GM18520 (cell line): ENCODE measurements around the gene EPB41L4A.
"Not testable (repeated sequence)": the region's sequence is repeated elsewhere in the genome, so short reads cannot be mapped to it uniquely, and the experiment has no call there.

Experiments
- ATAC-seq: cut with Tn5 transposase; IDR thresholded peaks from one replicate; pipeline ENCODE4 v1.9.1; 2021; ENCODE audit not compliant: unreplicated experiment

The EPB41L4A gene

GRCh38 chr5:112216140-112216539 is 202.9 kb downstream of the EPB41L4A start:
- no peak for ATAC-seq

DNA sequence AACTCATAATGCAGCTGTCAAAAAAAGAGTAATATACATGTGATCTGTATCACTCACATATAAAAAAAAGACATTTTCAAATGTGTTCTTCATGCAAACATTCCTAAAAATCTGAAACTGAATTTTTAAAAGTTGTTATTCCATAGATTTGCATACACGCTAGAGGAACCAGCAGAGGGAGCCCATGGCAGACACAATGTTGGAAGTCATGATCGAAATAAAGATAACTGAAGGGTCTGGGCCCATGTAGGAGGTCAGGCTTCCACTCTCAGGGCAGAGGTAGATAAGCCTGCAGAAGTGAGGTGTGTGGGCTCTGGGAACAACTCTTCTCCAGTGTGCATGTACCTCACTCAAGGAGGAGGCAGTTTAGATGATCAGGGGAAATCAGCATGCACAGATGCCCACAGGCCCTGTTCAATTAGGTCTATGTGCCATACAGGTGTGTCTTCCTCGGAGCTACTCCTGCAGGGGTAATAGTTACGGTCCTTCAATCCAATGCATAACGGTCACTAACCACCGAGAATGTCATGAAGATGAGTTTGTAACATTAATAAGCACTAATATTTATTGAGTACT is 208.6 kb downstream of the EPB41L4A start:
- no peak for ATAC-seq

DNA sequence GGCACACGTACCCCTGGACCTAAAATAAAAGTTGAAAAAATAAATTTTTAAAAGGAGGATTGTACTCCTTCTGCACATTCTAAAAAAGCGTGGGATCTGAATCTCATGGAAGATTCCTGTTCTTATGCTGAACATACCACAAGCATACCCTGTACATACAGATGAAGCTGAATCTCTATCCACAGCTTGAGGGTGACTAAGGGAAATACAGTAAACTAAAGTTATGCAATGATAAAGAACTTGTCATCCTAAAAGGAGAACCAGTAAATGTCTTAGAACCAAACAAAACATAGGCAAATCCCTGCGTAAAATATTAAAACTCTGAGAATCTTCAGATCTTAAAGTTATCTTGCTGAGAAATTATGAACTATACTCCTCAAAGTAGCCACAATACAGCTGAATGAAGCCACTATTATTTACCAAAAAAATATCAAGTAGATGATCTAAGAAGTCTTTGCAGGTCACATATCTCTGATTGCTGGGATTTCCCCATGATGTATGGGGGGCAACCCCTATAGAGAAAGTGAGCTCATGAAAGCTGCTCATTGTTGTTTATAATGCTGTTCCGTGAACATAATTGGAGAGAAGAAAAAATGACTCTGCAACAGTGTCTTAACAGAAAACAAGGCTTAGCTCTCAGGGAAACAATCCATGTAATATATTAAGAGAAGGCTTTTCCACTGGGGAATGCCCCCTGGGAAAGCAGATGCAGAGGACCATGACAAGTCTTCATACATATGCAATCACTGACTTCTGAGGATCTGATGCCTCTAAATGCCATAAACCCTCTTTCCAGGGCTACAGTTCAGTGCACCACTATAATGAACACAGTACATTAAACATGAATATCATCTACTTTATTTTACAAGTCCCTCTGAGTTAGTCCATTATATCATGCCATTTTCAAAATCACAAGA is 210.1 kb downstream of the EPB41L4A start:
- ATAC-seq = no peak

GRCh38 chr5:112208195-112208594 is 210.9 kb downstream of the EPB41L4A start:
- ATAC-seq = not testable (repeated sequence)

DNA sequence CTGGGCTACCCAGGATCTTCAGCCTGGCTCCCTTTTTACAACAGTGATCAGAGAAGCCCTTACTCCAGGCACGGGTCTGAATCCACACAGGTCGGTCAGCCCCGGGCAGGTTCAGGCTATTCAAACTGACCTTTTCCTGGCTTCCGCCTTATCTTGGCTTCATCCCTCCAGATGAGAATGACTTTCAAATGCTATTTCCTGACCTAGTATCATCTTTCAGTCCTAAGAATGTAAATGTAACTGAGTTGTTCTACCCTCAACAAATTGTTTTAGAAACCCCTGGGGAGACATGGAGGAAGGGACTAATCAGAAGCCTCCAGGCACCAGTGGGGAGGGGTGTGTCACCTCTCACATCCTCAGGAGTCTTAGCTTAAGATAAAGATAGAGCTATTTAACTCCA is 213.2 kb downstream of the EPB41L4A start:
- no peak for ATAC-seq

- ATAC-seq = peak; percentile 56
Measured at GRCh38 chr5:112203229-112203628, 215.8 kb downstream of the EPB41L4A start.

GRCh38 chr5:112202694-112203093 is 216.4 kb downstream of the EPB41L4A start:
- ATAC-seq = no peak

- no peak for ATAC-seq
Measured at GRCh38 chr5:112201141-112201540, 217.9 kb downstream of the EPB41L4A start.

GRCh38 chr5:112200131-112200530 is 218.9 kb downstream of the EPB41L4A start:
- no peak for ATAC-seq

DNA sequence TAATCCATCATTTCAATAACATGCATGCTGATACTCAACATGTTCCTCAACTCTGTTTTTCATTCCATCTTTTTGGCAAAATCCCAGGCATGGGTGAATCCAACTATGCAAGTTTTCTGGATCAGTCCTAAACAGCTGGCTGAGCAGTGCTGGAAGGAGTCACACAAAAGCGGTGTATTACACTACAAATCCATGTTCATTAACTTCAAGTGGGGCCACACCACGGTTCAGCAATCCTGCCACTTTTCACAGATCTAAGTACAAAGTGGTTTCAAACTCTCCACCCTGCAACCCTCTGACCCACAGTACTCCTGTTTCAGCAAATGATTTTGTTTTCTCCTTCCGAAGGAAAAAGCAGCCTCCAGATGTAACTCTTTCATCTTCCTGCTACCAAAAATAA is 222.5 kb downstream of the EPB41L4A start:
- ATAC-seq = no peak

DNA sequence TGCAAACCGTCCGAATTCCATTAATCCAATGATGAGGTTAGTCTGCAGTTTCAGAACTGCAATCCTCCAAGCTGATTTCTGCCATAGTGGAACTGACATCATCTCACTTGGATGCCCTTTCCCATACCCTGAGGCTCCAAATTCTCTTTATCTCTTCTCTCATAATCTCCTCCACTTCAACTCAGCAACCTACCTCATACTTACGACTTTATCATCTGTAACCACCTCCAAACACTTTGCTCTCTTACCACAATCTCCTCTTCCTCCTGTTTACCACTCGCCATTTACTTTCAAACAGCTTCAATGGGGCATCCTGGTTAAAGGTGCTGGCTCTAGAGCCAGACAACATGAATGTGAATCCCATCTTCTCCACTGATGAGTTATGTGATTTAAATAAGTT is 223.2 kb downstream of the EPB41L4A start:
- no peak for ATAC-seq

GRCh38 chr5:112192866-112193265 is 226.2 kb downstream of the EPB41L4A start:
- ATAC-seq = no peak

- ATAC-seq = no peak
Measured at GRCh38 chr5:112192072-112192471, 227.0 kb downstream of the EPB41L4A start.

GRCh38 chr5:112189391-112189790 is 229.7 kb downstream of the EPB41L4A start:
- ATAC-seq = no peak

GRCh38 chr5:112186401-112186990 is 232.6 kb downstream of the EPB41L4A start:
- no peak for ATAC-seq

DNA sequence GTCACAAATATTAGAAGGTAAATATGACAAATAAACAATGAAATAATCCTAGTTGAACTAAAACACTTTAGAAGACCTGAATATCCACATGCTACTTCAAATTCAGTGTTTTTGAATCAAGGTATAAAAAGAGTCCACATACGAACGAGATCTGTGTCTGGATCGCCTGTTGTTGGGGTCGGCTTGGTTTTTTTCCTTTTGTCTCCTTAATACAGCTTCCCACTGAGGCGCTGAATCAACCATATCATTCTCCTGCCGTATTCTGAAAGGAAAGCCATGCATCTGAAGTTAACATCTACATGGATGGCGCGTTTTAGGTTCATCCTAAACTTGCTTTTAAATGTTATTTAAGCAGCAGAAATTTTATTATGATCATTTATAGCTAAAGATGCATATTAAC is 235.2 kb downstream of the EPB41L4A start:
- ATAC-seq = no peak

GRCh38 chr5:112183103-112183711 is 235.9 kb downstream of the EPB41L4A start:
- ATAC-seq = no peak

DNA sequence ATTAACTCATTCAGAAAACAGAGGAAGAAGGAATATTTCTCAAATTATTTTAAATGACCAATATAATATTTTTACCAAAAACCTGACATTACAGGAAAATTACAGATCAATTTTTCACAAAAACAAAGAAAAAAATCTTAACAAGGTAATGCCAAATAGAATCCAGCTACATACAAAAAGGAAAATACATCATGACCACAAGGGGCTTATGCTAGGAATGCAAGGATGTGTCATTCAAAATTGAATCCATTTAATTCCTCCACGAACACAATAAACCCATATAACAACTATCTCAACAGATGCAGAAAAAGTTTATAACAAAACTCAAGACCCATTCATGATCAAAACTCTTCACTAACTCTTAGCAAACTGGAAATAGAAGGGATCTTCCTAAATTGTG is 239.8 kb downstream of the EPB41L4A start:
- no peak for ATAC-seq

GRCh38 chr5:112174959-112175594 is 244.0 kb downstream of the EPB41L4A start:
- ATAC-seq = peak; percentile 67

DNA sequence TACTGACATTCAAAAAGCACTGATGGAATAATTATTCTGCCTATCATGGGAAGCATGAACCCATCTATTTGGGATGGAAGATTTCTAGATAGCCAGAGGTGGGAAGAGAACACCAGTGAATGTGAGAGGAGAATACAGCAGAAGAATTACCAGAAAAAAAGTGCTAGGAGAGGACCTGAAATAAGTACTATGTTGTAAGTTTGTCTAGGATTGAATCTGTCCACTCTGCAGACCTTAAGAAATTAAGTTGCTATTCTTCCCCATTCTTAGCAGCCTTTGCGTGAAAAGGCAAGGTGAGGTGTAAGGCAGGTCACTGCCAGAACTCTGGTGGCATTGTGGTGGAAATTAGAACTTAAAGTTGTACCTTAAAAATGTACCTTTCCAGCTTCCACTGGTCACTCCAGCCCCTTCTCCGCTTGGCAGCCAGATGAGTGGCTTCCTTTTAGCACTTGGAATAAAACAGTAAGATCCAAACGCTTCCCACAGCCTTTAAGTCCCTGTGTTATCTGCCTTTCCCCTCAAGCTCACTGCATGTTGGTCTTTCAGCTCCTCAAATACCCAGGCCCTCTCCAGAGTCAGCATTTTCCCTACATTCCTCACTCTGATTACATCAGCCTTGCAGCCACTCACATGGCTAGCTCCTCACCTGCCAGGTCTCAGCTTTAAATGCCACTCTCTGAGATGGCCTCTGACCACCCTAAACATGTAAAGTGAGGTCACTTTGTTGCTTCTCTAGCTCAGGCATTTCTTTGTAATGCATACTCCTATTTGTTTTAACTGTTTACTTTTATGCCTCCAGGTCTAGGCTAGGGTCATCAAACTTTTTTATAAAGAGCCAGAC is 253.0 kb downstream of the EPB41L4A start:
- ATAC-seq = no peak
